ENCODE measurements around the gene PTGER1.

The PTGER1 gene

DNA sequence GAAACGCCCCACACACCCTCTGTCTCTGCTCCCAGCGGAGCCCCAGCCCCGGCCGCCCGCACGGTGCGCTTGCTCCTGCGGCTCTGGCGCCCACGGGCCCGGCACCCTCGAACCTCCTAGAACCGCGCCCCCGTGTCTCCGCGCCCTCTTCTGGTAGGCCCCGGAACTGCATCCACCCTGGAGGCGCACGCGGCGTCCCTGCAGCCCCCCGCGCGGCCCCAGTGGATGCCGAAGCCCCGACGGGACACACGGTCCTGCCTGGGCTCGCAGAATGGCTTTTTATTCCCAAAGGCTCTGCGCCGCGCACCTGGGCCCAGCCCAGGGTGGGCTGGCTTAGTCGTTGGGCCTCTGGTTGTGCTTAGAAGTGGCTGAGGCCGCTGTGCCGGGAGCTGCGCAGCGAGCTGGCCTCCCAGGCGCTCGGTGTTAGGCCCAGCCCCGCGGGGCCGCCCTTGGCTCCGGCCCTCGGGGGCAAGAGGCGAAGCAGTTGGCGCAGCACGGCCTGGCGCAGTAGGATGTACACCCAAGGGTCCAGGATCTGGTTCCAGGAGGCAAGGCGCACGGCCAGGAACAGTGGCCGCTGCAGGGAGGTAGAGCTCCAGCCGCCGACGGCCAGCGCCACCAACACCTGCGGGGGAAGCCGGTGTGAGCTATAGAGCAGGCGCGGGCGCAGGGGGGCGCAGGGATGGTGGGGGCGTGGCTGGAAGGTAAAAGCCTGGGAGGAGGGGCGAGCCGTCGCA lies 2.8 kb downstream of the PTGER1 start:
- Histone ChIP-seq H2BK5ac (ENCODE audit: low read depth, low read length, poor library complexity, severe bottlenecking) (no peak overlapping the region), H4K8ac (ENCODE audit: low read length) (peak overlapping the region; percentile 67), H3K9ac (ENCODE audit: low read length) (no peak overlapping the region), H3K4me3 (ENCODE audit: insufficient read depth in 1 of 2, low read depth in 1 of 2, low read length in 2 of 2) (no peak overlapping the region), H3K9me3 (ENCODE audit: control insufficient read depth, low read length) (no peaks in the 10 kb centered on the region), H3K4me2 (ENCODE audit: low read length, poor library complexity, severe bottlenecking) (peak overlapping the region; percentile 30), H3K27ac (ENCODE audit: low read length, poor library complexity, severe bottlenecking) (no peak overlapping the region), H2BK120ac (ENCODE audit: low read depth, low read length) (no peak overlapping the region), H3K23ac (ENCODE audit: low read length in 2 of 2) (peak overlapping the region in 1 of 2 experiments; percentile 77), H3K36me3 (ENCODE audit: control insufficient read depth in 1 of 2, insufficient read depth in 2 of 2, low read depth in 1 of 2, low read length in 2 of 2) (peaks cover 33 to 77% of the 10 kb centered on the region in 2 experiments), H4K91ac (ENCODE audit: low read length) (peak overlapping the region; percentile 43), H2BK15ac (ENCODE audit: low read depth, poor library complexity, severe bottlenecking) (no peak overlapping the region), H2AK5ac (ENCODE audit: low read length, severe bottlenecking) (no peak overlapping the region), H3K79me1 (replicated peaks; ENCODE audit: low read length, poor library complexity, severe bottlenecking) (peaks cover 8% of the 10 kb centered on the region), H3K4me1 (ENCODE audit: control insufficient read depth, insufficient read depth, low read depth, low read length) (peaks cover 39% of the 10 kb centered on the region), H3K18ac (ENCODE audit: low read depth in 1 of 2, low read length in 2 of 2) (peak overlapping the region; percentile 37 to 68), H3K27me3 (ENCODE audit: control insufficient read depth in 1 of 2, insufficient read depth in 1 of 2, low read length in 2 of 2) (peaks cover 0 to 17% of the 10 kb centered on the region in 2 experiments), H2AFZ (ENCODE audit: low read depth, low read length) (peak overlapping the region; percentile 86), H3K4ac (ENCODE audit: low read depth in 1 of 2, low read length in 2 of 2) (peak overlapping the region in 1 of 2 experiments; percentile 2), H2BK12ac (ENCODE audit: low read length in 2 of 2) (peak overlapping the region in 1 of 2 experiments; percentile 1), H3K14ac (ENCODE audit: low read length in 2 of 2) (no peak overlapping the region)
- 10% methylated on average over 66 of the region's 66 CpGs for WGBS
- peak; percentile 66 for DNase-seq

DNA sequence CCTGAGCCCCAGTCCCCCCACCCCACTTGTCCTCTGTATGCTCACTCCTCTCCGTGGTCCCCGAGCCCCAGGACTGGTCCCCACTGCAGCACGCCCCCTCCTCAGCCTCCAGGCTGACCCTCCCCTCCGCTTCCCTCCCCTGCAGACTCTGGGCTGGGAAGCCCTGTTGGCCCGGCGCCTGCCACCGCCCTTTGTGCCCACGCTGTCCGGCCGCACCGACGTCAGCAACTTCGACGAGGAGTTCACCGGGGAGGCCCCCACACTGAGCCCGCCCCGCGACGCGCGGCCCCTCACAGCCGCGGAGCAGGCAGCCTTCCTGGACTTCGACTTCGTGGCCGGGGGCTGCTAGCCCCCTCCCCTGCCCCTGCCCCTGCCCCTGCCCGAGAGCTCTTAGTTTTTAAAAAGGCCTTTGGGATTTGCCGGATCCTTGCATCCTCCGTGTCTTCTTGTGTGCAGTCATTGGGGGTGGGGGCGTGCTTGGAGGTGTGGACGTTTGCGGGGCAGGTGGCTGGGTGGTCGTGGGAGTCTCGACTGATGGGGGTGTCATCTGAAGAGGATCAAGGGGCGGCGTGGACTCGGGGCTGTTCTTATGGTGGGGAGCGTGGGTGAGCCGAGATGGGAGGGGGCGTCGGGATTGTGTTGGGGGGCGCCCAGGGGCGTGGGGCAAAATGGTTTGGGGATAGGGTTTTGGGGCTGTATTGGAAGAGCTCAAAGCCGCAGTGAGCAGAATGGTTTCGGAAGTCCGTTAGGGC lies 3.5 kb downstream of the PTGER1 start:
- Histone ChIP-seq H3K14ac (ENCODE audit: low read length in 2 of 2) (no peak overlapping the region), H3K4me1 (ENCODE audit: control insufficient read depth, insufficient read depth, low read depth, low read length) (peaks cover 31% of the 10 kb centered on the region), H4K91ac (ENCODE audit: low read length) (no peak overlapping the region), H3K4me3 (ENCODE audit: insufficient read depth in 1 of 2, low read depth in 1 of 2, low read length in 2 of 2) (no peak overlapping the region), H3K9me3 (ENCODE audit: control insufficient read depth, low read length) (no peaks in the 10 kb centered on the region), H2BK15ac (ENCODE audit: low read depth, poor library complexity, severe bottlenecking) (no peak overlapping the region), H3K18ac (ENCODE audit: low read depth in 1 of 2, low read length in 2 of 2) (no peak overlapping the region), H3K4ac (ENCODE audit: low read depth in 1 of 2, low read length in 2 of 2) (no peak overlapping the region), H3K36me3 (ENCODE audit: control insufficient read depth in 1 of 2, insufficient read depth in 2 of 2, low read depth in 1 of 2, low read length in 2 of 2) (peaks cover 35 to 77% of the 10 kb centered on the region in 2 experiments), H2BK12ac (ENCODE audit: low read length in 2 of 2) (no peak overlapping the region), H2BK5ac (ENCODE audit: low read depth, low read length, poor library complexity, severe bottlenecking) (no peak overlapping the region), H3K23ac (ENCODE audit: low read length in 2 of 2) (no peak overlapping the region), H3K4me2 (ENCODE audit: low read length, poor library complexity, severe bottlenecking) (no peak overlapping the region), H3K79me1 (replicated peaks; ENCODE audit: low read length, poor library complexity, severe bottlenecking) (peaks cover 5% of the 10 kb centered on the region), H2BK120ac (ENCODE audit: low read depth, low read length) (no peak overlapping the region), H3K9ac (ENCODE audit: low read length) (no peak overlapping the region), H3K27me3 (ENCODE audit: control insufficient read depth in 1 of 2, insufficient read depth in 1 of 2, low read length in 2 of 2) (peaks cover 0 to 17% of the 10 kb centered on the region in 2 experiments), H2AK5ac (ENCODE audit: low read length, severe bottlenecking) (no peak overlapping the region), H3K27ac (ENCODE audit: low read length, poor library complexity, severe bottlenecking) (no peak overlapping the region), H2AFZ (ENCODE audit: low read depth, low read length) (no peak overlapping the region), H4K8ac (ENCODE audit: low read length) (peak overlapping the region; percentile 4)
- DNase-seq, result no peak
- 90% methylated on average over 43 of the region's 46 CpGs for WGBS

DNA sequence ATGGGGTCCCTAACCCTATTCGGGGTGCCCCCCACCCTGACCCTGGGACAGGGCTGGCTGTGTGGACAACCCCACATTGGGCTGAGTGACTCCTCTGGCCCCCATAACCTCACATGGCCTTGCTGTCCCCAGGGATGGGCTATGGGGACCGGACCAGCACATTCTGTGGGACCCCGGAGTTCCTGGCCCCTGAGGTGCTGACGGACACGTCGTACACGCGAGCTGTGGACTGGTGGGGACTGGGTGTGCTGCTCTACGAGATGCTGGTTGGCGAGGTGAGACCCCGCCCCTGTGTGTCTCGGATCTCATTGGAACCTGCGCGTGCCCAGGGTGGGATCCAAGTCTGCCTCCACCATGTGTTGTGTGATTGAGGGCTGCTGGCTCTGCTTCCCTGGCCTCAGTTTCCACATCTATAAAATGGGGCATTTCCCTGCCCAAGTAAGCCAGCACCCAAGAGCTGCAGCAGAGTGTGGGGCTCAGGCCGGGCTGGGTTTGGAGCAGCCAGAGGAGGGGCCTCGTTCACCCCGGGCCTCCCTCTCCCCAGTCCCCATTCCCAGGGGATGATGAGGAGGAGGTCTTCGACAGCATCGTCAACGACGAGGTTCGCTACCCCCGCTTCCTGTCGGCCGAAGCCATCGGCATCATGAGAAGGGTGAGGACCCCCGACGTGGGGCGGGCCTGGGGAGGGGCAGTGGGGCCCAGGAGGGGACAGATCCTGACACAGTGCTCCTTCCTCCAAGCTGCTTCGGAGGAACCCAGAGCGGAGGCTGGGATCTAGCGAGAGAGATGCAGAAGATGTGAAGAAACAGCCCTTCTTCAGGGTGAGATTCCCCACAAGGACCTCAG lies 4.9 kb downstream of the PTGER1 start:
- H3K79me1 ChIP-seq (replicated peaks; ENCODE audit: low read length, poor library complexity, severe bottlenecking), result no peaks in the 10 kb centered on the region
- H4K8ac ChIP-seq (ENCODE audit: low read length), result no peak overlapping the region
- H4K91ac ChIP-seq (ENCODE audit: low read length), result no peak overlapping the region
- peaks cover 0 to 17% of the 10 kb centered on the region in 2 experiments for H3K27me3 ChIP-seq (ENCODE audit: control insufficient read depth in 1 of 2, insufficient read depth in 1 of 2, low read length in 2 of 2)
- DNase-seq, result no peak
- H2AK5ac ChIP-seq (ENCODE audit: low read length, severe bottlenecking), result no peak overlapping the region
- H2BK15ac ChIP-seq (ENCODE audit: low read depth, poor library complexity, severe bottlenecking), result no peak overlapping the region
- H3K36me3 ChIP-seq (ENCODE audit: control insufficient read depth in 1 of 2, insufficient read depth in 2 of 2, low read depth in 1 of 2, low read length in 2 of 2), result peaks cover 42 to 73% of the 10 kb centered on the region in 2 experiments
- H2BK5ac ChIP-seq (ENCODE audit: low read depth, low read length, poor library complexity, severe bottlenecking), result no peak overlapping the region
- no peaks in the 10 kb centered on the region for H3K9me3 ChIP-seq (ENCODE audit: control insufficient read depth, low read length)
- H3K4me2 ChIP-seq (ENCODE audit: low read length, poor library complexity, severe bottlenecking), result no peak overlapping the region
- H3K9ac ChIP-seq (ENCODE audit: low read length), result no peak overlapping the region
- H3K4me1 ChIP-seq (ENCODE audit: control insufficient read depth, insufficient read depth, low read depth, low read length), result peaks cover 17% of the 10 kb centered on the region
- no peak overlapping the region for H3K18ac ChIP-seq (ENCODE audit: low read depth in 1 of 2, low read length in 2 of 2)
- no peak overlapping the region for H3K27ac ChIP-seq (ENCODE audit: low read length, poor library complexity, severe bottlenecking)
- no peak overlapping the region for H3K4ac ChIP-seq (ENCODE audit: low read depth in 1 of 2, low read length in 2 of 2)
- H3K14ac ChIP-seq (ENCODE audit: low read length in 2 of 2), result no peak overlapping the region
- WGBS, result 91% methylated on average over 31 of the region's 32 CpGs
- H3K4me3 ChIP-seq (ENCODE audit: insufficient read depth in 1 of 2, low read depth in 1 of 2, low read length in 2 of 2), result no peak overlapping the region
- H2BK12ac ChIP-seq (ENCODE audit: low read length in 2 of 2), result no peak overlapping the region
- H2BK120ac ChIP-seq (ENCODE audit: low read depth, low read length), result no peak overlapping the region
- no peak overlapping the region for H3K23ac ChIP-seq (ENCODE audit: low read length in 2 of 2)
- no peak overlapping the region for H2AFZ ChIP-seq (ENCODE audit: low read depth, low read length)

Measured in mesenchymal stem cell (in vitro differentiated cells and primary cell).